ENCODE results near the gene USP6NL.
A peak's percentile ranks its signal among the peaks of the same experiment; 100 is the strongest.

The USP6NL gene

GRCh38 chr10:11511321-11511720, 100.1 kb downstream of the USP6NL start:
- no peak for DNase-seq

GRCh38 chr10:11510736-11511135, 100.7 kb downstream of the USP6NL start:
- no peak for DNase-seq

GRCh38 chr10:11510281-11510680, 101.2 kb downstream of the USP6NL start:
- no peak for DNase-seq

GRCh38 chr10:11509036-11509435, 102.4 kb downstream of the USP6NL start:
- no peak for DNase-seq

- no peak for DNase-seq
Observed at GRCh38 chr10:11506247-11506789, 105.1 kb downstream of the USP6NL start.

GRCh38 chr10:11505639-11506038, 105.8 kb downstream of the USP6NL start:
- peak in 1 of 2 donors; percentile 34 for DNase-seq

GRCh38 chr10:11504566-11505285, 106.7 kb downstream of the USP6NL start:
- no peak for DNase-seq

- DNase-seq = no peak
Observed at GRCh38 chr10:11501600-11501999, 109.8 kb downstream of the USP6NL start.

GRCh38 chr10:11499425-11500071, 111.9 kb downstream of the USP6NL start:
- no peak for DNase-seq

- DNase-seq = no peak
Observed at GRCh38 chr10:11498399-11498798, 113.1 kb downstream of the USP6NL start.

- peak in 1 of 2 donors; percentile 9 for DNase-seq
Observed at GRCh38 chr10:11494923-11495322, 116.5 kb downstream of the USP6NL start.

- no peak for DNase-seq
Observed at GRCh38 chr10:11493646-11494045, 117.8 kb downstream of the USP6NL start.

GRCh38 chr10:11491087-11491486, 120.4 kb downstream of the USP6NL start:
- DNase-seq = no peak

- no peak for DNase-seq
Observed at GRCh38 chr10:11489591-11489990, 121.9 kb downstream of the USP6NL start.

GRCh38 chr10:11488126-11488525, 123.3 kb downstream of the USP6NL start:
- DNase-seq = no peak

GRCh38 chr10:11483201-11484148, 128.0 kb downstream of the USP6NL start:
- no peak for DNase-seq

GRCh38 chr10:11482306-11482705, 129.1 kb downstream of the USP6NL start:
- no peak for DNase-seq

- DNase-seq = no peak
Observed at GRCh38 chr10:11480687-11481086, 130.8 kb downstream of the USP6NL start.

GRCh38 chr10:11479300-11479699, 132.2 kb downstream of the USP6NL start:
- no peak for DNase-seq

GRCh38 chr10:11478807-11479206, 132.6 kb downstream of the USP6NL start:
- DNase-seq = no peak

GRCh38 chr10:11475831-11476434, 135.5 kb downstream of the USP6NL start:
- no peak for DNase-seq

- DNase-seq = no peak
Observed at GRCh38 chr10:11473128-11473760, 138.2 kb downstream of the USP6NL start.
